ENCODE results near the gene SLC17A7.

DNA sequence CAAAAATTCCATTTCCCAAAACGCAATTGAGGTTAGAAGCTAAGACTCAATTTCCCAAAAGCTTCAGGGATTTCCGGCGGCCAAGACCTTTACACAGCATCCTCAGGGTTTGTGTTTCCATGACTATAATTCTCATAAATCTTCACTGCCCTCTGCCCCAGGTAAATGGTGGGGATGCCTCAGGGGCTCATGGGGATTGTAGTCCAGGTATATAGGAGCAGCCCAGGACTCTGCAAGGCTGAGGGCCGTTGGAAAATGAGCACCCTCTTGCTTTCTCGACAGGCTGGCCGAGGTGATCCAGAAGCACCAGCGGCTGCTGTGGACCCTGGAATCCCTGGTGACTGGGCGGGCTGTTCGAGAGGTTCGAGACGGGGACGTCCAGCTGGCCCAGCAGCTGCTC, 18.1 kb upstream of the SLC17A7 start:
- TF ChIP-seq POLR2A (IDR thresholded peaks at IDR 0.05) = no peak
- no peak for TF ChIP-seq POLR2AphosphoS5 (IDR thresholded peaks at IDR 0.05)
- TF ChIP-seq, protein P1, sequence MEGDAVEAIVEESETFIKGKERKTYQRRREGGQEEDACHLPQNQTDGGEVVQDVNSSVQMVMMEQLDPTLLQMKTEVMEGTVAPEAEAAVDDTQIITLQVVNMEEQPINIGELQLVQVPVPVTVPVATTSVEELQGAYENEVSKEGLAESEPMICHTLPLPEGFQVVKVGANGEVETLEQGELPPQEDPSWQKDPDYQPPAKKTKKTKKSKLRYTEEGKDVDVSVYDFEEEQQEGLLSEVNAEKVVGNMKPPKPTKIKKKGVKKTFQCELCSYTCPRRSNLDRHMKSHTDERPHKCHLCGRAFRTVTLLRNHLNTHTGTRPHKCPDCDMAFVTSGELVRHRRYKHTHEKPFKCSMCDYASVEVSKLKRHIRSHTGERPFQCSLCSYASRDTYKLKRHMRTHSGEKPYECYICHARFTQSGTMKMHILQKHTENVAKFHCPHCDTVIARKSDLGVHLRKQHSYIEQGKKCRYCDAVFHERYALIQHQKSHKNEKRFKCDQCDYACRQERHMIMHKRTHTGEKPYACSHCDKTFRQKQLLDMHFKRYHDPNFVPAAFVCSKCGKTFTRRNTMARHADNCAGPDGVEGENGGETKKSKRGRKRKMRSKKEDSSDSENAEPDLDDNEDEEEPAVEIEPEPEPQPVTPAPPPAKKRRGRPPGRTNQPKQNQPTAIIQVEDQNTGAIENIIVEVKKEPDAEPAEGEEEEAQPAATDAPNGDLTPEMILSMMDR (IDR thresholded peaks at IDR 0.05) = no peak
